Measurements from ENCODE around the gene PLSCR3. TPM values are rescaled to one million over a fixed set of nuclear protein-coding genes. Genes with fewer than 3 reads are reported as not detected.

PLSCR3 gene
- total RNA-seq, 4 donors from 2014 or later = 13.2 to 32.4 (median 18.4) TPM

DNA sequence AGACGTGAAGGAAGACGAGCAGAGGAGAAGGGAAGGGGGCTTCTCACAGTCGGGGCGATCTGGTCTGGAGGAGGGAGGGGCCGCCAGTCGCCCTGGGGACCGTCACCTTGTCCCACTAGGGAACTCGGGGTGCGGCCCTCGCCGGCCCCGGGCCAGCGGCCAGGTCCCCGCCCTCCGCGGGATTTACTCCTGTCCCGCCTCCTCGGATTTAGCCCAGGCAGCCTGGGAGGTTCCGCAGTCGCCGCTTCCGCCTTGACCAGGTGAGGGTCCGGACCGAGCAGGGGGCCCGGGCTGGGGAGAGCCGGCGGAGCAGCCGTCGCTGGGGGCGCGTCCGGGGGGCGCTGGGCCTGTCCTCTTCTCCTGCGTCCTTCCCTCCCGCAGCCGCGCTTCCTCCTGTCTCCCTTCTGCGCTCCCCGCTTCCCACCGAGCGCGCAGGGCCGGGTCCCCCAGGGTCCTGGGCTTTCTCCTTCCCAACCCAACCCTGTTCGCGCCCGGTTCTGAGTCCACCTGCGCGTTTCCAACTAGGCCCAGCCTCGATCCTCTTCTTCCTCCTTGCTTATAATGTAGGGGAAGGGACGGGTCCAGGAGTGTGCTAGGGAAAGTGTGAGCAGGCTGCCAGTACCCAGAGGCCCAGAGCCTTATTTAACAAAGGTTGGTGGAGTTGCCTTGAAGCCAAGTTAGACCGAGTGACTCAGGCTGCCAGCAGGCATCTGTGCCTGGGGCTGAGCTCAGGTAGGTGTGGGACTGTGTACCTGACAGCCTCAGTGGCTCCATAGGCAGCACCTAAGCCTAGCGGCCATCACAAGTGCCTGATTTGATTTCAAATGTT, 13.3 kb downstream of the PLSCR3 start, which contains the start of gene TNK1:
Gene TNK1, plus strand, starts transcription at position 235 of the 829 bp plus-strand sequence. CDS start 1,838 bp downstream, outside the sequence.
- Histone ChIP-seq H3K9me3 (no peaks in the 10 kb centered on the region), H3K4me3 (peak within 1 kb of the TSS; percentile 21 to 66 (median 53)), H3K27ac (peak within 1 kb of the TSS; percentile 74 to 85 (median 81)), H3K27me3 (no peaks in the 10 kb centered on the region), H3K36me3 (no peaks in the 10 kb centered on the region), H3K4me1 (peaks cover 6 to 22% (median 22%) of the 10 kb centered on the region in 4 donors)
- DNase-seq = peak; percentile 87
- intact Hi-C loops (cut with DNase I; ENCODE audit: low total_unique reads) = no loop called here
- in situ Hi-C loops (cut with MboI; ENCODE audit: low pct_ligation_motif_present in 1 of 4, low pct_unique_long_range_greater_than_20kb in 1 of 4, low sequenced_read_pairs in 3 of 4) = no loop called here
- 5 to 8% methylated on average over 9 to 48 of the region's 52 CpGs for WGBS, 2 donors (ENCODE audit: low coverage in 1 of 2)
- TF ChIP-seq, protein P1, sequence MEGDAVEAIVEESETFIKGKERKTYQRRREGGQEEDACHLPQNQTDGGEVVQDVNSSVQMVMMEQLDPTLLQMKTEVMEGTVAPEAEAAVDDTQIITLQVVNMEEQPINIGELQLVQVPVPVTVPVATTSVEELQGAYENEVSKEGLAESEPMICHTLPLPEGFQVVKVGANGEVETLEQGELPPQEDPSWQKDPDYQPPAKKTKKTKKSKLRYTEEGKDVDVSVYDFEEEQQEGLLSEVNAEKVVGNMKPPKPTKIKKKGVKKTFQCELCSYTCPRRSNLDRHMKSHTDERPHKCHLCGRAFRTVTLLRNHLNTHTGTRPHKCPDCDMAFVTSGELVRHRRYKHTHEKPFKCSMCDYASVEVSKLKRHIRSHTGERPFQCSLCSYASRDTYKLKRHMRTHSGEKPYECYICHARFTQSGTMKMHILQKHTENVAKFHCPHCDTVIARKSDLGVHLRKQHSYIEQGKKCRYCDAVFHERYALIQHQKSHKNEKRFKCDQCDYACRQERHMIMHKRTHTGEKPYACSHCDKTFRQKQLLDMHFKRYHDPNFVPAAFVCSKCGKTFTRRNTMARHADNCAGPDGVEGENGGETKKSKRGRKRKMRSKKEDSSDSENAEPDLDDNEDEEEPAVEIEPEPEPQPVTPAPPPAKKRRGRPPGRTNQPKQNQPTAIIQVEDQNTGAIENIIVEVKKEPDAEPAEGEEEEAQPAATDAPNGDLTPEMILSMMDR (IDR thresholded peaks at IDR 0.05) = no peak
- peak; percentile 69 to 94 (median 90) for TF ChIP-seq POLR2AphosphoS5 (IDR thresholded peaks at IDR 0.05)
- peak; percentile 91 for TF ChIP-seq POLR2A (IDR thresholded peaks at IDR 0.05)
- TF ChIP-seq EP300 (IDR thresholded peaks at IDR 0.05; ENCODE audit: low read depth) = no peak

DNA sequence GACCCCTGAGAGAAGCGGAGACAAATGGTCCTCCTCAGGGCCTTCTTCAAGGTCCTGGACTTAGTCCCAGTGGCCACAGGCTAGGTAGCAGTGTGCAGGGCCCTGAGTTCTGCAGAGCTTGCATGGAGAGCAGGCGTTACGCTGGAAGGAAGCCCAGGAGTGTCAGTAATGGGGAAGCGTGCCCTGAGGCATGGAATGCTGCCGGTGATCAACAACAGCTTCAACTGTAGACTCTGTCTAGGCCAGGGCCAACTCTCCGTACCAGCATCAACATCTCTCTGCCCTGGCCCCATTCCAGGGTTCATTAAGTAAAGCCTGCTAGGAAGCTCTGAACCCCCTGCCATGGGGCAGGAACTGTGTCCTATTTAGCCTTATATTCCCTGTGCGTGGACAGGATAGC, 14.0 kb downstream of the PLSCR3 start:
- Histone ChIP-seq H3K36me3 (no peaks in the 10 kb centered on the region), H3K4me3 (peak overlapping the region in 3 of 4 donors; percentile 53 to 66 (median 53)), H3K4me1 (peaks cover 6 to 22% (median 22%) of the 10 kb centered on the region in 4 donors), H3K27me3 (no peaks in the 10 kb centered on the region), H3K9me3 (no peaks in the 10 kb centered on the region), H3K27ac (peak overlapping the region; percentile 74 to 85 (median 81))
- in situ Hi-C loops (cut with MboI; ENCODE audit: low pct_ligation_motif_present in 1 of 4, low pct_unique_long_range_greater_than_20kb in 1 of 4, low sequenced_read_pairs in 3 of 4) (no loop called here), intact Hi-C loops (cut with DNase I; ENCODE audit: low total_unique reads) (no loop called here)
- WGBS, 2 donors (ENCODE audit: low coverage in 1 of 2) = 43% methylated on average over 7 of the region's 7 CpGs; no CpG with 5 or more reads in 1 of the 2 donors
- TF ChIP-seq EP300 (IDR thresholded peaks at IDR 0.05; ENCODE audit: low read depth) (no peak), POLR2AphosphoS5 (IDR thresholded peaks at IDR 0.05) (no peak)
- TF ChIP-seq, protein P1 (IDR thresholded peaks at IDR 0.05) = no peak
- DNase-seq = peak; percentile 68

DNA sequence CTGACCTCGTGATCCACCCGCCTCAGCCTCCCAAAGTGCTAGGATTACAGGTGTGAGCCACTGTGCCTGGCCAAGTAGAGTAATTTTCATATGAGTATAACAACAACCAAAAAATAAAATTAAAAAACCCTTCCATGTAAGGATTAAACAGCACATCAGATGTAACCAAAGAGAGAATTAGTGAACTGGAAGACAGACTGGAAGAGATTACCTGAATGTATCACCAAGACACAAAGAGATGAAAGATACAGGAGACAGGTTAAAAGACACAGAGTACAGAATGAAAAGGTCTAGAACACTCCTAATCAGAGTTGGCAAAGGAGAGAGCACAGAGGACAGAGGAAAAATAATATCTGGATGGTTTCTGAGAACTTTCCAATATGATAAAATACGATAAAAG, 15.2 kb downstream of the PLSCR3 start:
- in situ Hi-C loops (cut with MboI; ENCODE audit: low pct_ligation_motif_present in 1 of 4, low pct_unique_long_range_greater_than_20kb in 1 of 4, low sequenced_read_pairs in 3 of 4) (no loop called here), intact Hi-C loops (cut with DNase I; ENCODE audit: low total_unique reads) (no loop called here)
- H3K4me3 ChIP-seq = no peak overlapping the region
- no peak overlapping the region for H3K27ac ChIP-seq
- 95 to 97% methylated on average over 3 of the region's 3 CpGs for WGBS, 2 donors (ENCODE audit: low coverage in 1 of 2)
- no peak for TF ChIP-seq POLR2A (IDR thresholded peaks at IDR 0.05)
- TF ChIP-seq, protein P1 (IDR thresholded peaks at IDR 0.05) = no peak
- no peaks in the 10 kb centered on the region for H3K36me3 ChIP-seq
- H3K9me3 ChIP-seq = no peaks in the 10 kb centered on the region
- no peaks in the 10 kb centered on the region for H3K27me3 ChIP-seq
- peaks cover 6 to 22% (median 21%) of the 10 kb centered on the region in 4 donors for H3K4me1 ChIP-seq
- DNase-seq = no peak

DNA sequence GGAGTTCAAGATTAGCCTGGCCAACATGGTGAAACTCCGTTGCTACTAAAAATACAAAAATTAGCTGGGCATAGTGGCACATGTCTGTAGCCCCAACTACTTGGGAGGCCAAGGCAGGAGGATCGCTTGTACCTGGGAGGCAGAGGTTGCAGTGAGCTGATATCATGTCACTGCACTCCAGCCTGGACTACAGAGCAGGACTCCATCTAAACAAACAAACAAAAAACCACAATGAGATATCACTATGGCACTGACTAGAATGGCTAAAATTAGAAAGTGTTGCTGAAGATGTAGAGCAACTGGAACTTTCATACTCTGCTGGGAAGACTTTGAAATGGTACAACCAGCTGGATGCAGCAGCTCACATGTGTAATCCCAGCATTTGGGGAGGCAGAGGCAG, 20.0 kb downstream of the PLSCR3 start:
- intact Hi-C loops (cut with DNase I; ENCODE audit: low total_unique reads) = no loop called here
- no peak for DNase-seq
- Histone ChIP-seq H3K27ac (no peak overlapping the region), H3K27me3 (no peaks in the 10 kb centered on the region), H3K4me1 (no peaks in the 10 kb centered on the region), H3K4me3 (no peak overlapping the region), H3K36me3 (no peaks in the 10 kb centered on the region), H3K9me3 (no peaks in the 10 kb centered on the region)
- in situ Hi-C loops (cut with MboI; ENCODE audit: low pct_ligation_motif_present in 1 of 4, low pct_unique_long_range_greater_than_20kb in 1 of 4, low sequenced_read_pairs in 3 of 4) = no loop called here
- 85 to 100% methylated on average over 1 to 2 of the region's 2 CpGs for WGBS, 2 donors (ENCODE audit: low coverage in 1 of 2)
- TF ChIP-seq EP300 (IDR thresholded peaks at IDR 0.05; ENCODE audit: low read depth) = no peak
- TF ChIP-seq POLR2AphosphoS5 (IDR thresholded peaks at IDR 0.05) = no peak
